ENCODE data around the gene PCDHB11.
"Not testable (repeated sequence)": the region's sequence is repeated elsewhere in the genome, so short reads cannot be mapped to it uniquely, and the experiment has no call there.

The PCDHB11 gene

GRCh38 chr5:141199359-141200235 is at the start of gene PCDHB11:
PCDHB11 (plus strand) TSS chr5:141199627; CDS start chr5:141199775, 148 bp downstream.
- DNase-seq, result no peak

DNA sequence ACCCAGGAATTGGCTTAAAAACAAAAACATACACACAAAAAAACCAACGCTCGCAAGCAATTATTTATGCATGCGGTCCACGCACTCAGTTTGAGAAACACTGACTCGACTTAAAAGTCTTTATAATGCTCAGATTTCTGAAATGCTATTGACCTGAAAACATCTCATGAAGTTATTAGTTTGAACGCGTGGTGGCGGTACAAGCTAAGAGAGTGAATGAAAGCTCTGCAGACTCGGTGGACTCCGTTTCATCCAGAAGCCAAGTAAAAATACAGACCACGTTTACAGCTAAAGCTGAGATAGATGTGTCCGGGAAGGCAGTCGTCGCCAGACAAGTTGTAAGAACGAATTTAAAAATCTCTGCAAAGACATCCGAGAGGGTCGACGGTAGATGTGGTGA is 49.6 kb upstream of the PCDHB11 start, which contains the start of gene PCDHB6:
PCDHB6 (plus strand) TSS at position 246 of the 400 bp plus-strand sequence. CDS start 201 bp downstream, outside the sequence.
- no peak for DNase-seq

GRCh38 chr5:141150224-141150992 is 49.0 kb upstream of the PCDHB11 start:
- no peak for DNase-seq

- DNase-seq, result no peak
Observed at GRCh38 chr5:141150993-141151325, 48.5 kb upstream of the PCDHB11 start.

- not testable (repeated sequence) for DNase-seq
Observed at GRCh38 chr5:141151632-141152031, 47.8 kb upstream of the PCDHB11 start.

DNA sequence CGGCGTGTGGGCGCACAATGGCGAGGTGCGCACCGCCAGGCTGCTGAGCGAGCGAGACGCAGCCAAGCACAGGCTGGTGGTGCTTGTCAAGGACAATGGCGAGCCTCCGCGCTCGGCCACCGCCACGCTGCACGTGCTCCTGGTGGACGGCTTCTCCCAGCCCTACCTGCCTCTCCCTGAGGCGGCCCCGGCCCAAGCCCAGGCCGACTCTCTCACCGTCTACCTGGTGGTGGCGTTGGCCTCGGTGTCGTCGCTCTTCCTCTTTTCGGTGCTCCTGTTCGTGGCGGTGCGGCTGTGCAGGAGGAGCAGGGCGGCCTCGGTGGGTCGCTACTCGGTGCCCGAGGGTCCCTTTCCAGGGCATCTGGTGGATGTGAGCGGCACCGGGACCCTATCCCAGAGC is 47.3 kb upstream of the PCDHB11 start:
- DNase-seq, result not testable (repeated sequence)

DNA sequence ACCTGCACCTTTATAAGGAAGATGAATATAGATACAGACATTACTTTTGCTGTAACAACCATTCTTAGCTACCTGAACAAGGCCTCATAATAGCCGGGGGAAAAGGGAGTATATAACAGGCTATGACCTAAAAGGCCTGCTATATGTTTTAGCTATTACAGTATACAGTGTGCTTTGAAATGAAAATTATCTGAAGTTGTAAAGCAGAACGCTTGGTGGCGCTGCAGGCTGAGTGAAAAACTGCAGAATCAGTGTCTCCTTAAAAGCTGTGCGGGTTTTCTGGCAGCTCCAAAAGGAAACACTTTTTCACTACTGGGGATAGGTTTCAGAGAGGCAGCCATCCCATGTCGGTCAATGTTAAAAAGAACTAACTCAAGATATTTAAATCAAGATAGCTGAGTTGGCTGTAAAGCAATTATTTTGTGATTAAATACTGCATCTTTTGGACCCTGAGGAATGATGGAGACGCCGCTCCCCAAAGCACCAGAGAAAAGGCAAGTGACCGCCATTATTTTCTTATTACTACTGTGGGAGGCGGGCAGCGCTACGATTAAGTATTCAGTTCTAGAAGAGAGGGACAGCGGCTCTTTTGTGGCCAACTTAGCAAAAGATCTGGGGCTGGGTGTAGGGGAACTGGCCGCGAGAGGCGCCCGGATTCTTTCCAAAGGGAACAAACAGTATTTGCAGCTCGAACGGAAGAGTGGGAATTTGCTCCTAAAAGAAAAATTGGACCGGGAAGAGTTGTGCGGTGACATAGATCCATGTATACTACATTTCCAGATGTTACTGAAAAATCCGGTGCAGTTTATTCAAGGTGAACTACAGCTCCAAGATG is 43.7 kb upstream of the PCDHB11 start:
- no peak for DNase-seq

DNA sequence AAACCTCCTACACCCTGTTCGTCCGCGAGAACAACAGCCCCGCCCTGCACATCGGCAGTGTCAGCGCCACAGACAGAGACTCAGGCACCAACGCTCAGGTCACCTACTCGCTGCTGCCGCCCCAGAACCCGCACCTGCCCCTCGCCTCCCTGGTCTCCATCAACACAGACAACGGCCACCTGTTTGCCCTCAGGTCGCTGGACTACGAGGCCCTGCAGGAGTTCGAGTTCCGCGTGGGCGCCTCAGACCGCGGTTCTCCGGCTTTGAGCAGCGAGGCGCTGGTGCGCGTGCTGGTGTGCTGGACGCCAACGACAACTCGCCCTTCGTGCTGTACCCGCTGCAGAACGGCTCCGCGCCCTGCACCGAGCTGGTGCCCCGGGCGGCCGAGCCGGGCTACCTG is 42.1 kb upstream of the PCDHB11 start:
- DNase-seq, result not testable (repeated sequence)

DNA sequence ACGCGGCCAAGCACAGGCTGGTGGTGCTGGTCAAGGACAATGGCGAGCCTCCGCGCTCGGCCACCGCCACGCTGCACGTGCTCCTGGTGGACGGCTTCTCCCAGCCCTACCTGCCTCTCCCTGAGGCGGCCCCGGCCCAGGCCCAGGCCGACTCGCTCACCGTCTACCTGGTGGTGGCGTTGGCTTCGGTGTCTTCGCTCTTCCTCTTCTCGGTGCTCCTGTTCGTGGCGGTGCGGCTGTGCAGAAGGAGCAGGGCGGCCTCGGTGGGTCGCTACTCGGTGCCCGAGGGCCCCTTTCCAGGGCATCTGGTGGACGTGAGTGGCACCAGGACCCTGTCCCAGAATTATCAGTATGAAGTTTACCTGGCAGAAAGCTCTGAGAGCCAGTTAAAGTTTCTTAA is 41.5 kb upstream of the PCDHB11 start:
- not testable (repeated sequence) for DNase-seq

DNA sequence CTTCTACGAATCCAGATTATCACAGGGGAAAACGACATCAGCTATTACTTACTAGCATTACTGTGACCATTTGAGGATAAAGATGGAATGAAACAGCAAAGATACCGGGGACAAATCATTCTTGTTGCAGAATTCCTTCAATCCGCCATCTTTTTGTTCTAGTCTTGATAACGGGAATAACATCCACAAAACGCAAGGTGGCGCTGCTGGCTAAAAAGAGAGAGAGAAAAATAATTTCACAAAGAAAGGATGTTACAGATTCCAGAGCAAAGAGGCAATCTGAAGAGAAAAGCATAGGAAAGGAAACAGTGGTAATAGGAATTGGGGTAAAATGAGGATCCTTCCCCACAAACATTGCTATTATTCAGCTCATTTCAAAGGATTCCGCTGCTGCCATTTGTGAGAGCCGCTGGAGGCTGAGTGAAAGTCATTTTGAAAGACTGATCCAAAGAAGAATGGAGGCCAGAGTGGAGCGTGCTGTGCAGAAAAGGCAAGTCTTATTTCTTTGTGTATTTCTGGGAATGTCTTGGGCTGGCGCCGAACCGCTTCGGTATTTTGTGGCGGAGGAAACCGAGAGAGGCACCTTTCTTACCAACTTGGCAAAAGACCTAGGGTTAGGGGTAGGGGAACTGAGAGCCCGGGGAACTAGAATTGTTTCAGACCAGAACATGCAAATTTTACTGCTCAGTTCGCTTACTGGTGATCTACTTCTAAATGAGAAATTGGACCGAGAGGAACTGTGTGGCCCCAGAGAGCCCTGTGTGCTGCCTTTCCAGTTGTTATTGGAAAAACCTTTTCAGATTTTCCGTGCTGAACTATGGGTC is 26.8 kb upstream of the PCDHB11 start, which contains the start of gene PCDHB7:
PCDHB7 (plus strand) TSS at position 264 of the 824 bp plus-strand sequence; CDS start at position 456, 192 bp downstream.
- no peak for DNase-seq

DNA sequence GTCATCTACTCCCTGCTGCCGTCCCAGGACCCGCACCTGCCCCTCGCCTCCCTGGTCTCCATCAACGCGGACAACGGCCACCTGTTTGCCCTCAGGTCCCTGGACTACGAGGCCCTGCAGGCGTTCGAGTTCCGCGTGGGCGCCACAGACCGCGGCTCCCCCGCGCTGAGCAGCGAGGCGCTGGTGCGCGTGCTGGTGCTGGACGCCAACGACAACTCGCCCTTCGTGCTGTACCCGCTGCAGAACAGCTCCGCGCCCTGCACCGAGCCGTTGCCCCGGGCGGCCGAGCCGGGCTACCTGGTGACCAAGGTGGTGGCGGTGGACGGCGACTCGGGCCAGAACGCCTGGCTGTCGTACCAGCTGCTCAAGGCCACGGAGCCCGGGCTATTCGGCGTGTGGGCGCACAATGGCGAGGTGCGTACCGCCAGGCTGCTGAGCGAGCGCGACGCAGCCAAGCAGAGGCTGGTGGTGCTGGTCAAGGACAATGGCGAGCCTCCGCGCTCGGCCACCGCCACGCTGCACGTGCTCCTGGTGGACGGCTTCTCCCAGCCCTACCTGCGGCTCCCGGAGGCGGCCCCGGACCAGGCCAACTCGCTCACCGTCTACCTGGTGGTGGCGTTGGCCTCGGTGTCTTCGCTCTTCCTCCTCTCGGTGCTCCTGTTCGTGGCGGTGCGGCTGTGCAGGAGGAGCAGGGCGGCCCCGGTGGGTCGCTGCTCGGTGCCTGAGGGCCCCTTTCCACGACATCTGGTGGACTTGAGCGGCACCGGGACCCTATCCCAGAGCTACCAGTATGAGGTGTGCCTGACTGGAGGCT is 24.9 kb upstream of the PCDHB11 start:
- DNase-seq, result not testable (repeated sequence)

DNA sequence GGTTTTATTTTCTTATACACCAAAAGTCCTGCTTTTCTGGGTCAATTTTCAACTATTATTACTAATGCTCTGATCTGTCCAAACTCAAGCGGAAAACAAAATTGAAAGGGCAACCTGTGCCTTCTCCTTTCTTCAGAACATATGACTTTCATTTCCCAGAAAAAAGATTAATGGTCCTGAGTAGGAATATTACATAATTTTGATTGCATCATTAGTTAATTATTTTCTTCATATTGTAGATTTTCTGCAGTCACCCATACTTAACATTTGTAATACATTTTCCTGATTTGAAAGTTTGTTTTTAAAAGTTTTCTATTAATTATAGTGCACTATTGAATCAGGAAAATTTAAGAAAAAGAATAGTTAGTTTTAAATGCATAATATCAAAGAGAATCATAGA is 23.5 kb upstream of the PCDHB11 start:
- DNase-seq, result no peak

DNA sequence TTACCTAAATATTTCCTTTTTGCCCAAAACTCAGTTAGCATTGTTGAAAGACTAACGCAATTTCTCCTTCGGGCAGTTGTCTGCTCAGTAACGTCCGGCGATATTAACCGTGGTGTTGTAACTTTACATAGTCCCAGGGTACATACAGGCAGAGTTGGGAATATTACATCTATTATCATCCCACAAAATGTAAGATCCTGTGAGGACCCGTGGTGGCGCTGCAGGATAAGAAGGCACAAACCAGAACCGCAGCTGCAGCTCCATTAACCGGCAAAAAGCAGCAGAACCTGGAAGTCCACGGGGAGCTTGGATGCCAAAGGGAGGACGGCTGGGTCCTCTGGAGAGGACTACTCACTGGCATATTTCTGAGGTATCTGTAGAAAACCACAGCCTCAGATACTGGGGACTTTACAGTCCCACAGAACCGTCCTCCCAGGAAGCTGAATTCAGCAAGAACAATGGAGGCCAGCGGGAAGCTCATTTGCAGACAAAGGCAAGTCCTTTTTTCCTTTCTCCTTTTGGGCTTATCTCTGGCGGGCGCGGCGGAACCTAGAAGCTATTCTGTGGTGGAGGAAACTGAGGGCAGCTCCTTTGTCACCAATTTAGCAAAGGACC is 21.7 kb upstream of the PCDHB11 start, which contains the start of gene PCDHB8:
PCDHB8 (plus strand) TSS at position 214 of the 615 bp plus-strand sequence; CDS start at position 459, 245 bp downstream.
- DNase-seq, result peak; percentile 18

DNA sequence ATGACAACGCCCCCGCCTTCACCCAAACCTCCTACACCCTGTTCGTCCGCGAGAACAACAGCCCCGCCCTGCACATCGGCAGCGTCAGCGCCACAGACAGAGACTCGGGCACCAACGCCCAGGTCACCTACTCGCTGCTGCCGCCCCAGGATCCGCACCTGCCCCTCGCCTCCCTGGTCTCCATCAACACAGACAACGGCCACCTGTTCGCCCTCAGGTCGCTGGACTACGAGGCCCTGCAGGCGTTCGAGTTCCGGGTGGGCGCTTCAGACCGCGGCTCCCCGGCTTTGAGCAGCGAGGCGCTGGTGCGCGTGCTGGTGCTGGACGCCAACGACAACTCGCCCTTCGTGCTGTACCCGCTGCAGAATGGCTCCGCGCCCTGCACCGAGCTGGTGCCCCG is 20.1 kb upstream of the PCDHB11 start:
- not testable (repeated sequence) for DNase-seq

DNA sequence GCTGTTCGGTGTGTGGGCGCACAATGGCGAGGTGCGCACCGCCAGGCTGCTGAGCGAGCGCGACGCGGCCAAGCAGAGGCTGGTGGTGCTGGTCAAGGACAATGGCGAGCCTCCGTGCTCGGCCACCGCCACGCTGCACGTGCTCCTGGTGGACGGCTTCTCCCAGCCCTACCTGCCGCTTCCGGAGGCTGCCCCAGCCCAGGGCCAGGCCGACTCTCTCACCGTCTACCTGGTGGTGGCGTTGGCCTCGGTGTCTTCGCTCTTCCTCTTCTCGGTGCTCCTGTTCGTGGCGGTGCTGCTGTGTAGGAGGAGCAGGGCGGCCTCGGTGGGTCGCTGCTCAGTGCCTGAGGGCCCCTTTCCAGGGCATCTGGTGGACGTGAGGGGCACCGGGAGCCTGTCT is 19.6 kb upstream of the PCDHB11 start:
- not testable (repeated sequence) for DNase-seq

- DNase-seq, result no peak
Observed at GRCh38 chr5:141180313-141180712, 19.1 kb upstream of the PCDHB11 start.

GRCh38 chr5:141182248-141182647 is 17.2 kb upstream of the PCDHB11 start, which contains the start of gene PCDHB16:
PCDHB16 (plus strand) TSS chr5:141182387; CDS start chr5:141182560, 173 bp downstream.
- DNase-seq, result no peak

GRCh38 chr5:141184117-141184855 is 15.1 kb upstream of the PCDHB11 start:
- DNase-seq, result not testable (repeated sequence)

- no peak for DNase-seq
Observed at GRCh38 chr5:141186897-141187512, 12.4 kb upstream of the PCDHB11 start, which contains the start of gene PCDHB9. PCDHB9 (plus strand) TSS chr5:141187161; CDS start chr5:141187319, 158 bp downstream.

Measured in DMS153 (cell line).